GM20431 (cell line): Measurements from ENCODE around the gene MYBBP1A.
"Not testable (repeated sequence)": the region's sequence is repeated elsewhere in the genome, so short reads cannot be mapped to it uniquely, and the experiment has no call there.

Experiments
- in situ Hi-C: fragments of 300-500 bp; cut with MseI, MboI; formaldehyde crosslinking; loops from one replicate; pipeline ENCODE4 v1.15.0; 2020; ENCODE audit warnings: low sequenced_read_pairs; ENCODE audit not compliant: unreplicated experiment

Gene MYBBP1A

DNA sequence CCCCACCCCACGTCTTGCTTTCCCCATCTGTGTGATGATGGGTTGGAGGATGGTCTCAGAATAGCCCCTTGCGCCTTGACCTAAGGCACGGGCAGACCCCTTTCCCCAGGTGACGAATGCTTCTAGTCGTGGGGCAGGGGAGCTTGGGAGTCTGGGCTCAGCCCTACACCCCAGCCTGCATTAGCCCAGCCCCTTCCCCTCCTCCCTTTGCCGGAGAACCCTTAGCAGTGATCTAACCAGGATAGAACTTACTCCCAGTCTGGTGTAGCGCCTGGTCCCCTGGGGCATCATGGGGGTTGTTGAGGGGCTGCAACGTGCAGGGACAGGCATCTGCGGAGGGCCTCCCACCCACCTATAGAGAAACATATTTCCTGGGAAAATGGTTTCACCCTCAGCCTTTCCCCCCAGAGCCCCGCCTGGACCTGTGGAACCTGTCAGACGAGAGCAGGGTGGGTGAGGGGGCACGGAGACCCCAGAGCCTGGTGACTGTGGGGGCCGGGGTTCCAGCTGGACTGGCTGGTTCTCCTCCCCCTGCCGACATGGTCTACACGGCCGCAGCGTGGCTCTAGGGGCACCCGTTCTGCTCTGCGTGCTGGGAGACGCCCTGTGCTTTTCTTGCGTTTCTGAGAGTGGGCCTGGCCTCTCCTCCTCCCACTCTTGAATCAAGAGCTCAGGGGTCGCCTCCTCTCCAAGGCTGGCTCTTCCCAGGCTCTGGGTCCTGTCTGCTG lies 33.9 kb upstream of the MYBBP1A start:
- in situ Hi-C loops: no loop called here

DNA sequence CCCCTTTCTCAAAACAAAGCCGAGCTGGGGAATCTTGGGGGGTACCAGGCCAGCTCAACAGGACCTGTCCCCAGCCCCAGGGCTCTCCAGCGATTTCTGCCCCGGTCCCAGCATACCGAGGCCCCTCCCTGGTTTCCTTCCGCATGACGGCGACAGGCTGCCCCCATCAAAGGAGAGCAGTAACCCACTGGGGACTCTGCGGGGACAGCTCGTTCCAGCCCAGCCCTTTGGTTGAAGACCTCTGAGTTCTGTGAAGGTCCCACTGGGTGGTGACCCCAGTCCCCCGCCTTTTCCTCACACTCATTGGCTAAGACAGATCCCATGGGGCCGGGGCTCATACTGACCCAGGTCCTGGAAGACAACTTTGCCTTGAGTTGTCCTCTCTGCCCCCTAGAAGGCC lies 33.2 kb upstream of the MYBBP1A start:
- in situ Hi-C loops: no loop called here

DNA sequence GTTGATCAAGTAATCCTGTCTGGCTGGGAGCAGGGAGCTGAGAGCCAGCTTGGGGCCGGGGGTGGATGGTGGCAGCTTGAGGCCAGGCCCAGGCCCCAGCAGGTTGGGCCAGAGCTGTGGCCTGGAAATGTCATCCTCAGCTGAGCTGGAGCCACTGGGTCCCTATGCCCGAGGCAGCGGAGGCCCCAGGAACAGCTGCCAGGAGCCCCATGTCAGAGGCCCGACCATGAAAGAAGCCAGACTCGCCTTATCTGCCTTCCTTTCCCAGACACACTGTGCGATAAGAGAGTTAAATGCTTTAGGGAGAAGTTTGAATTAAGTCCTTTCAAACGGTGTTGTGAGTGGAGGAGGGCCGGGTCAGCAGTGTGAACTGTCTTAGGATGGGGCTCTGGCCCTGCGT lies 32.6 kb upstream of the MYBBP1A start:
- in situ Hi-C loops: no loop called here

DNA sequence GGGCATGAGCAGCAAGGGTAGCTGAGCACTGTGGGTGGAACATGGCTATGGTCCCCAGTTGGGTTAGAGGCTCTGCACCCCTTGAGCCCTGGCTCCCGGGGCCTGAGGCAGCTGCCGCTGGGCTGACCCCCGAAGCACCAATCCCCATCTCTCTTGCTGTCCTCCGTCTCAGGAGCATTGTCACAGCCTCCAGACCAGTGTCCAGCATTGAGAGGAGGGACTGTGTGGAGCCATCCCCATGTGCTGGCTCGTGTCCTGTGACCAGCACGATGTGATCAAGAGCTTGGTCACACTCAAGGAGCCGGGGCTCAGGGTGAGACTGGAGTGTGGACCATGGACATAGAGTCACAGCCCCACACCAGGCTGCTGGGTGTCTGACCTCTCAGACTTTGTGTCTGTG lies 32.0 kb upstream of the MYBBP1A start:
- in situ Hi-C loops: no loop called here

DNA sequence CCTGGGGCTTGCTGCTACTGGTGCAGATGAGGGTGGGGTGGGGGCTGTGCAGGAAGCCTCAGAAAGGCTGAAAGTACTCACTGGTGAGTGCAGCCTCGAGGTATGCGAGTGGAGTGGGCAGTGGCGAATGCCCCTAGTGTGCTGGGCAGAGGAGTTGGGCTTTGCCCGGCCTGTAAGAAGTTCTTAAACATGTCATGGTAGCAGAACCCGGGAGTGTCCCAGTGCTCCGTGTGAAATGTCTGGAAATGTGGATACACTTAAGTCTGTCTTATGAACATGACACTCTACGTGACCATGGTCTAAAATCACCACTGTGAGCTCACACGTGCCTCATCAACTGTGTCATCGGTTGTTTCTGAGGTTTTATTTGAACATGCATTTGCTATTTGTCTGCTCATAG lies 30.9 kb upstream of the MYBBP1A start:
- in situ Hi-C loops: no loop called here

DNA sequence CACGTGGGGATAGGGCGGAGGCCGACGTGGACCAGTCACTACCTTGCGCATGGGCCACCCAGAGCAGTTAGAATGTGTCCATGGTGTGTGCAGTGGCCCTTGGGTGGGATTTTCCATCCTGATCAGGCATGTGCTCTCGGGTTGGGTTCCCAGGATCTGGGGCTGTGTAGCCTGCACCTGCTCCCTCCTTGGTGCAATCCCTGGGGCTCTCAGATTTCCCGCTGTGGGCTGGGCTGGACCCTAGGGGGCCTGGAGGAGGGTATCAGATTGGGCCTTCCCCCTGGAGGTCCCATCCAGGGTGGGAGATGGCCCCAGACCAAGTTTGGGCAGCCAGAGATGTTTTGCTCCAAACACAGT lies 30.4 kb upstream of the MYBBP1A start:
- in situ Hi-C loops: no loop called here

DNA sequence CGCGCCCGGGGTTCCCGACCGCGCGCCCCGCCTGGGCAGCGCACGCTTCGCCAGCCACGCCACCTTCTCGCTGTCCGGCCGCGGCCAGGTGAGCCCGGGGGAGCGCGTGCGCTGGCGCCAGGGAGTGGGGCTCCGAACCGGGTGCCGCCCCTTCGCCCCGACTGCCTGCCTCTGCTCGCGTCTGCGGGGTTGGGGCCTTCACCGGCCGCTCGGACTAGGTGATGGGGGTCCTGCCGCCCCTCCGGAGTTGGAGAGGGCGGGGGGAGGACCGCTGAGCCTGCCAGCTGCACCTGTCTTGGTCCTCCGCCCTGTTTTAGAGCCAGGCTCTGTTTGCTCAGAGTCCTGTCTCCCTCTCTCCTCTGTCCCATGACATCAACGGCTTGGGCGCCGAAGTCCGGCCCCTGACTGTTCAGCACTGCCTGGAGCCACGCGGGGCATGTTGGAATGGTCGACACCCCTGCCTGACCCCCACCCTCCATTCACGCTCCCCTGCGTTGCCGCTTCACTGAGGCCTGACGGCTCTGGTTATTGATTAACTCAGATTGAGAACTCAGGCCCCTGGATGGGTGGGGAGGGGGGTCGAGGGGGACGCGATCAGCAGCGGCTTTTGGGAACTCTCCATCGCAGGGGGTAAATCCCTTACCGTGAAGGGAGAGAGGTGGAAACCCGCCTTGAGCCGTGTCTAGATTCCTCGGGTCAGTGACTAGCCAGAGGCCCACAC lies 29.9 kb upstream of the MYBBP1A start:
- in situ Hi-C loops: no loop called here

DNA sequence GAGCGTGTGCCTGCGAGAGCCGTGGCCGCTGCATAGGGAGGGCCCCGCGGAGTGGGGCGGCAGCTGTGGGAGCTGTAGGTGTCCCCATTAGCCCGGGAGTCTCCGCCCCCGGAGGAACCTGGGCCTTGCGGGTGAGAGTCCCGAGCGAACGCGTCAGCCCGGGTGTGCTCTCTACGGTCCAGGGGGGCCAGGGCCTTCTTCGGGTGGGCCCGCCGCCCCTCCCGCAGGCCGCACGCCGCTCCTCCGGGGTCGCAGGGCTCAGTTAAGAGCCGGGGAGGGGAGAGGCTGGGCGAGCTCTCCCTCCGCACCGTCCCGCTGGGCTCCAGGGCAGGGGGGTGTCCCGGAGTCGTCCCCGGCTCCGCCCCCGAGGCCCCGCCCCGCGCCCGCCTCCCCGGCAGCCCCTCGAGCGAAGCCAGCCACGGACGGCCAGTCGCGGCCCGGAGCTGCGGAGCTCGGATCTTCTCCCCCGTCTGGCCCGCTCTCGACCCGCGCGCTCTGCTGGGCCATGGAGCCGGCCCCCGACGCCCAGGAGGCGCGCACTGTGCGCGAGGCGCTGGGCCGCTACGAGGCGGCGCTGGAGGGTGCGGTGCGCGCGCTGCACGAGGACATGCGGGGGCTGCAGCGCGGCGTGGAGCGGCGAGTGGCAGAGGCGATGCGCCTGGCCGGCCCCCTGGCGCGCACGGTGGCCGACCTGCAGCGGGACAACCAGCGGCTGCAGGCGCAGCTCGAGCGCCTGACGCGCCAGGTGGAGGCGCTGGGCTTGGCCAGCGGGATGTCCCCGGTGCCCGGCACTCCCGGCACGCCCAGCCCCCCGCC lies 29.1 kb upstream of the MYBBP1A start, which contains the start of gene SMTNL2:
SMTNL2 (plus strand) TSS at position 429 of the 816 bp plus-strand sequence; CDS start at position 506, 77 bp downstream.
- in situ Hi-C loops: no loop called here

DNA sequence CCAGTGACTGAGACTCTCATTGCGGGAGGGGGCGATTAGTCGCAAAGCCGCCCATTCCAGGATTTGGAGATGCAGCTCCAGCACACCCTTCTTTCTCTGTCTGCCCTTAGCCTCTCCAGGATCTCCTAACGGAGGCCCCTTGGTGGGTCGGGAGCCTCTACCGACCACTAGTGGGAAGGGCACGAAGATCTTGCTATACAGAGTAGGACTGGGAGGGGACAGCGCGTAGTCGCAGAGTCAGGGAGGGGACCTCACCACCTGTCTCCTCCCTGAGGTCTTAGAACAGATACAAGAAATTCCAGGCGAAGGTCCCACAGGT lies 28.6 kb upstream of the MYBBP1A start:
- in situ Hi-C loops: no loop called here

DNA sequence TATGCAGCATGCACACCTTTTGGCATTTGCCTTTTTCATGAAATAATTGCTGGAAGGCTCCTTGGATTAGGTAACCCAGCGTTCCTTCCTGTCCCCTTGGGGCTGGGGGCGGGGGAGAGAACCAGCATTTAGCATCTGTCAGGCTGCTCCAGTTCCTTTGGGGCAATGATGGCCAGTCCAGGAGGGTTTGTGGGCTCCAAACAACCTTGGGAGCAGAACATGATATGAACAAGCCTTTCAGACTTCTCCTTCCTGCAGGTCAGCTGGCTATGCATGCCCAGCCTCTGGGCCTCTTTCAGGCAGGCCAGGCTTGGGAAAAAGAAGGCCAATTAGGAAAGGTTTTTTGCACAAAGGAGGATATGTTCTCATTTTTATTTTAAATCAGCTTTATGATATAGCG lies 28.0 kb upstream of the MYBBP1A start:
- in situ Hi-C loops: no loop called here

DNA sequence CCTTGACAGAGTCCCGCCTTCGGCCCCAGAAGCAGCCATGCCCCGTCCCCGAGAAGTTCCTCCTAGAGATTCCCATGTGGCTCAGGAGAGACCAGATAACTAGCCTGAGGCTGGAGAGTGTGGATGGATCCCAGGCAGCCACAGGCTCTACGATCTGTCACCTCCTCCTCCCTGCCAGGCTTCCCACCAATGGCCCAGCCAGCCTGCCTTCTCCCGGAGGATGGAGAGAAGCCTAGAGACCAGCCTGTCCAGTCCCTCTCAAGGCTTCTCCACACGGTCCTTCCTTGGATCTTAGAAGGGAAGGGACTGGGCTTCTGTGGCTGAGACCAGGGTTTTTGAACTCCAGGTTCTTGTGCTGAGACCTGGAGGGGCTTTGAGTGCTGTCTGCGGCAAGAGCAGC lies 27.5 kb upstream of the MYBBP1A start:
- in situ Hi-C loops: no loop called here

DNA sequence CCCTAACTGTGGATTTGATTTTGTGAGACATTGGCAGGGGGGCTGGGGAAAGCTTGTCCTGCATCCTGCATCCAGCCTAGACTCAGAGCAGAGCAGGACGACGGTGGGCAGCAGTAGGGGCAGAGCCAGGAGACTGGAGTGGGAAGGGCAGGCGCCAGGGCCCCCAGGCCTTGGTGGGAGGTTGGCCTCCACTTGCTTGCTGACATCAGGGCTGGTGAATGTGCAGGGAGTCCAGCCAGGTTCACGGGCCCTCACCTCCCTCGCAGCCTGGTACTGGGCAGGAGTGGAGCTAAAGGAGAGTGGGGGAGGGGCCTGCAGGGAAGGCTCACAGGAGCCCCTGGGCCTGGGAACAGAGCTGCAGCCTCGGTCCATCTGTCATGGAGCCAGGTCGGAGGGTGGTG lies 26.9 kb upstream of the MYBBP1A start:
- in situ Hi-C loops: no loop called here

DNA sequence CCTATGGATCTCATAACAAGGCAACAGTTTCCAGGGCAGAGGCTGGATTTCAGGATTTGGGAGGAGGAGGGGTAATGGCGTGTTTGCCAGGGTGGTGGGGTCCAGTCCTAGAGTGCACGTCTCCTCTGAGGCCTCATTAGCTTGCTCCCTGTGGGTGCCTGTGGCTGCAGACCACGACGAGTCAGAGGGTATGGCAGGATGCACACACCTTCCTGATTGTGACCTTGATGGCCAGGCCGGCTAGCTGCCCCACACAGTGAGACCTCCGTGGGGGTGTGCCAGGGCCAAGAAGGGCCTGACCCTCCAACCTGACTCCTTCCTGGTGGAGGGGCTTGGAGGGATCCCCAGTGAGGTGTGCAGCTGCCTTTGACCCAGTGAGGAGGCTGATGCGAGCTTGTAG lies 25.1 kb upstream of the MYBBP1A start:
- in situ Hi-C loops: no loop called here

DNA sequence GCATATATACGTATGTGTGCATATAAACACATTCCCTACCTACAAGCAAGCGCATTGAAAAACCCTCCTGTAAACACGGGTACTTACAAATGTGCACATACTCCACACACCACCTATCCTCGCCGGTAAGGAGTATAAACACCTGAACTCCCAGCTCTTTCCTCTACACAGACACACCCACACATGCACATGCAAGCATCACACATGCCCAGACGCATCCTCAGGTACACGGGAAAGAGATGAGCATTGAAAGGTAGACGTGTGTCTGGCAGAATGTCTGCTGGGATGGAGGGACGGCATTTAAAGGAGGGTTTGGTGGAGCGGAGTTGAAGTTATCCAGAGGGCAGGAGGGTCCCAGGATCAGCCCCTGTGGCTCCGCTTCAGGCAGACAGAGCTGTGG lies 24.5 kb upstream of the MYBBP1A start:
- in situ Hi-C loops: no loop called here

DNA sequence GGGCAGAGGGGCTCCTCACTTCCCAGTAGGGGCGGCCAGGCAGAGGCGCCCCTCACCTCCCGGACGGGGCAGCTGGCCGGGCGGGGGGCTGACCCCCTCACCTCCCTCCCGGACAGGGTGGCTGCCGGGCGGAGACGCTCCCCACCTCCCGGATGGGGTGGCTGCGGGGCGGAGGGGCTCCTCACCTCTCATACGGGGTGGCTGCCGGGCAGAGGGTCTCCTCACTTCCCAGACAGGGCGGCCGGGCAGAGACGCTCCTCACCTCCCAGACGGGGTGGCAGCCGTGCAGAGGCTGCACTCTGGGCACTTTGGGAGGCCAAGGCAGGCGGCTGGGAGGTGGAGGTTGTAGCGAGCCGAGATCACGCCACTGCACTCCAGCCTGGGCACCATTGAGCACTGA lies 23.2 kb upstream of the MYBBP1A start:
- in situ Hi-C loops: not testable (repeated sequence)

DNA sequence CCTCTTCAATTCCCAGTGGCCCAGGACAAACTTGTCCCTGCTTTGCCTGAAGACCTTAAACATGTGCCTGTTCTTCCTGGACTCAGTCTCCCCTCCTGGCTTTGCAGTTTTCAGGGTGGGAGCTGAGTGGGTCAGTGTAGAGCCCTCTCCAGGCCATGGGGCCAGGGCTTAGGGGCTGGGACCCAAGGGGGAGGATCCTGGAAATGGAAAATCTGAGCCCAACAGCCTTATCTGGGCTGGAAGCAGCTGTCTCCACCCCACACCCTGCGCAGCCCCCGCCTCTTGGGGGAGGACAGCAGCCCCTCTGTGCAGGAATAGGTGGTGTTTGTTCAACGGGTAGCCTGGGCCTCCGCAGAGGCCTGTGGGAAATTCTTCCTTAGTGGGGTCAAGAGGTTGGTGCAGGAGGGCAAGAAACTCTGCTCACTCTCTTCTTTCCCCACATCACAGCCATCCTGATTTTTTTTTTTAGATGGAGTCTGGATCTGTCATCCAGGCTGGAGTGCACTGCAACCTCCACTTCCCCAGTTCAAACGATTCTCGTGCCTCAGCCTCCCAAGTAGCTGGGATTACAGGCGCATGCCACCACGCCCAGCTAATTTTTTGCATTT lies 22.3 kb upstream of the MYBBP1A start:
- in situ Hi-C loops: no loop called here

DNA sequence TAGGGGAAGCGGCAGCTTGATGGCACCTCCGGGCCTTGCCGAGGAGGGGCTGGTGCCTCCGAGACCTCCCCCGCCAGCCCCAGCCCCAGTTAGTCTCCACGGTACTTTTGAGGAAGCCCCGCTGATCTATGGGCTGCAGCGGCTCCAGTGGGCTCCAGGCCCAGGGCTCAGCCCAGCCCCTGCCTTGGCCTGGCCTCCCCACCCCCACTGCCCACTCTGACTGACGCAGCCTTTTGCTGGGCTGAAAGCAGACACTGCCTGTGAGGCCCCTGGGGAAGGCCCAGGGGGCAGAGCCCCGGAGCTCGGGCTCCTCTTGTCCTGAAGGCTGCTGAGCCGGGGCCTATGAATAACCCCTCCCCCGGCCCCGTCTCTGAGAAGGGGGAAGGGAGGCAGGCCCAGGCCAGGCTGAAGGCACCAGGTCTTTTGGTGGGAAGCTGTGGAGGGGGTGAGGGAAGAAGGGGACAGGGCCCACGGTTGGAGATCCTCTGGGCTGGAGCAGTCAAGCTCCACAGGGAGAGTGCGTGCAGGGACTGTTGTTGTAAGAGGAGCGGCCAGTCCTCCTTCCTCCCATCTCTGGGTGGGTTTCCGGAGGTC lies 21.6 kb upstream of the MYBBP1A start:
- in situ Hi-C loops: no loop called here

DNA sequence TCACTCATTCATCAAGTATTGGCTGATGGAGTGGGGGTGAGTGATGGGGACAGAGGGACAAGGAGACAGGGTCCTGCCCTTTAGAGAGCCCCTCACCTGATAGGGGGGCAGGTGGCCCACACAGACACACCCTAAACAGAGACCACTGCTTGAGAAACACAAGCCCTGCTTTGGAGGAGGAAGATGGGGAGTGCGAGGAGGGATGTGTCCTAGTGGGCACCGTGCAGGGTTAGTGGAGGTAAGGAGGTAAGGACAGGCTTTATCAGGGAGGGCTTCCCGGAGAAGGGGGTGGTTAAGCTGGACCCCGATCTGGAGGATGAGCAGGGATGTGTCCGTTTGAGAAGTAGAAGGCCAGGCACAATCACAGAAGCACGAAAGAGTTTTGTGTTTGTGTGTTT lies 21.0 kb upstream of the MYBBP1A start:
- in situ Hi-C loops: no loop called here

DNA sequence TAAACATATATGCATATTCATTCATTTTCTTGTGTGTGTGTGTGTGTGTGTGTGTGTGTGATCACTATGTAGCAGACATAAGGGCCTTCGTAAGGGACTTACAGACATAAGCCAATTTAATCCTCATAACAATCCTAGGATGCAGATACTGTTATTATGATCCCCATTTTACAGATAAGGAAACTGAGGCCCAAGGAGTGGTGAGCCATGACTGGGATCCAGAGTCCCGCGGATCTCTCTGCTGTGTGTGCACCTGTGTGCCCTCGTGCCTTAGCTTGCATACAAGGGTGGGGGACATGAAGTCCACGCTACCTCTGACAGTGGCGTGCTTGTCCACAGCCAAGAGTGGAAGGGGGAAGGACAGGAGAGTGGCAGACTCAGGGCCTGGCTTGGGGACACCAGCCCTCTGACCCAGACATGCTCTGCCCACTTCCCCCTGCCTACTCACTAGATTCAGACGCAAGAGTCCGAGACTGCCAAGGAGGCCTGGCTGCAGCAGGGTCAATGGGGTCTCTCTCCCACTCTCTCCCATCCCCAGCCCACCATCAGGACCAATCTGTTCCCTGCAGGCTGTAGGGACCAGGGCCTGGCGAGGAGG lies 19.4 kb upstream of the MYBBP1A start:
- in situ Hi-C loops: no loop called here

DNA sequence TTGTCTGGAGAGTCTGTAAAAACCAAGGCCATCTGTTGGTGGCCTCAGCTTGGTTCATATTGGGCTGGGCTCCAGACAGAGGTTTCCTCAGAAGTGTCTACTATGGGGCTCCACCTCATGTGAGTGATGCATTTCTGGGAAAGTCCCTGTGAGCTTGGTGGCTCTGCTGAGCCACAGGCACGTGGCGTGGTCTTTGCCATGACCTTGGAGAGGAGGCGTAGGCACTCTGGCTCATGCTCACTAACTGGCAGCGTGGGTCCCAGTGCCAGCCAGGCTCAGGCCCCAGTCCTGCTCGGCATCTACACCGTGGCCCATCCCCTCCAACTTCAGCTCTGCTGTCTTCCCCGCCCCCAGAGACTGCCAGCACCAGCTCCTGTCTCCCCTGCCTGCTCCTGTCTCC lies 18.5 kb upstream of the MYBBP1A start:
- in situ Hi-C loops: no loop called here
